Neural cell (in vitro differentiated cells): ENCODE measurements around the gene NCKIPSD. TPM values are rescaled to one million over a fixed set of nuclear protein-coding genes. Genes with fewer than 3 reads are reported as not detected.
"Not testable (repeated sequence)": the region's sequence is repeated elsewhere in the genome, so short reads cannot be mapped to it uniquely, and the experiment has no call there.

Experiments
- H2AFZ ChIP-seq: fragments of 200-600, 300-800 bp; sonication (generic), shearing (Covaris generic); 2 replicates; pipeline ENCODE4 v1.6.0; 2014; ENCODE audit warnings: low read depth, mild to moderate bottlenecking, antibody characterized with exemption, low read length, moderate library complexity
- H3F3A ChIP-seq: fragments of 200-600 bp; shearing (Covaris generic); 2 replicates; pipeline ENCODE4 v1.6.1; 2016; ENCODE audit warnings: mild to moderate bottlenecking, moderate library complexity, mixed read lengths, antibody characterized with exemption, low read length; ENCODE audit not compliant: insufficient read depth, poor library complexity, severe bottlenecking
- H3K27ac ChIP-seq: fragments of 200-600, 300-800 bp; sonication (generic), shearing (Covaris generic); 2 replicates; pipeline ENCODE4 v1.5.1; 2014; ENCODE audit warnings: mild to moderate bottlenecking, low read length, moderate library complexity
- H3K27me3 ChIP-seq: fragments of 300-800, 200-600 bp; sonication (generic), shearing (Covaris generic); 2 replicates; pipeline ENCODE4 v1.6.0; 2014; ENCODE audit warnings: mild to moderate bottlenecking, low read depth, low read length, moderate library complexity; ENCODE audit not compliant: insufficient read depth
- H3K36me3 ChIP-seq: fragments of 300-800, 200-600 bp; sonication (generic), shearing (Covaris generic); 2 replicates; pipeline ENCODE4 v1.5.1; 2014; ENCODE audit warnings: mild to moderate bottlenecking, antibody characterized with exemption, low read length, moderate library complexity; ENCODE audit not compliant: insufficient read depth
- H3K4me2 ChIP-seq: fragments of 300-800, 200-600 bp; sonication (generic), shearing (Covaris generic); 2 replicates; pipeline ENCODE4 v1.6.0; 2014; ENCODE audit warnings: mild to moderate bottlenecking, low read length
- H3K4me3 ChIP-seq: fragments of 300-800, 200-600 bp; sonication (generic), shearing (Covaris generic); 2 replicates; pipeline ENCODE4 v1.5.1; 2014; ENCODE audit warnings: mild to moderate bottlenecking, low read length, moderate library complexity
- H3K79me2 ChIP-seq: fragments of 200-600 bp; shearing (Covaris generic); replicated peaks from 2 replicates; pipeline ENCODE4 v1.6.0; 2014; ENCODE audit warnings: mild to moderate bottlenecking, low read length, moderate library complexity; ENCODE audit not compliant: insufficient read depth
- H3K9ac ChIP-seq: fragments of 300-800, 200-600 bp; sonication (generic), shearing (Covaris generic); 2 replicates; pipeline ENCODE4 v1.6.1; 2016; ENCODE audit warnings: mild to moderate bottlenecking, low read length, mixed read lengths
- H3K9me2 ChIP-seq: fragments of 200-600 bp; shearing (Covaris generic); 2 replicates; pipeline ENCODE4 v1.6.1; 2016; ENCODE audit warnings: mild to moderate bottlenecking, low read length, mixed read lengths; ENCODE audit not compliant: insufficient read depth
- H3K9me3 ChIP-seq: fragments of 200-600, 300-800 bp; sonication (generic), shearing (Covaris generic); 2 replicates; pipeline ENCODE4 v1.6.1; 2016; ENCODE audit warnings: mild to moderate bottlenecking, mixed run types, low read length, moderate library complexity, mixed read lengths
- H4K20me1 ChIP-seq: fragments of 200-600 bp; shearing (Covaris generic); 2 replicates; pipeline ENCODE4 v1.6.1; 2016; ENCODE audit warnings: mild to moderate bottlenecking, mixed run types; ENCODE audit not compliant: insufficient read depth
- CTCF ChIP-seq: fragments of 450-650 bp; IDR thresholded peaks from 2 replicates; pipeline ENCODE4 v1.5.1; 2014; ENCODE audit warnings: antibody characterized with exemption, mild to moderate bottlenecking, moderate library complexity; ENCODE audit not compliant: poor library complexity, severe bottlenecking
- EP300 ChIP-seq: fragments of 450-650 bp; conservative IDR thresholded peaks from 2 replicates; pipeline ENCODE4 v1.6.1; 2014; ENCODE audit warnings: antibody characterized with exemption, mild to moderate bottlenecking, moderate library complexity; ENCODE audit not compliant: poor library complexity, severe bottlenecking
- EZH2 ChIP-seq: fragments of 200-600, 300-800 bp; shearing (Covaris generic), sonication (generic); IDR thresholded peaks from 2 replicates; pipeline ENCODE4 v1.6.1; 2014; ENCODE audit warnings: antibody characterized with exemption, low read length, borderline replicate concordance, mild to moderate bottlenecking; ENCODE audit not compliant: insufficient read depth, poor library complexity, severe bottlenecking
- MXI1 ChIP-seq: fragments of 450-650 bp; conservative IDR thresholded peaks from 2 replicates; pipeline ENCODE4 v1.6.1; 2014; ENCODE audit warnings: antibody characterized with exemption, mild to moderate bottlenecking; ENCODE audit not compliant: poor library complexity, severe bottlenecking
- POLR2AphosphoS5 ChIP-seq: IDR thresholded peaks from 2 replicates; pipeline ENCODE4 v1.6.1; 2012
- RAD21 ChIP-seq: fragments of 450-650 bp; conservative IDR thresholded peaks from 2 replicates; pipeline ENCODE4 v1.6.1; 2014; ENCODE audit warnings: antibody characterized with exemption, mild to moderate bottlenecking, moderate library complexity
- REST ChIP-seq: IDR thresholded peaks from 2 replicates; pipeline ENCODE4 v1.6.1; 2012; ENCODE audit warnings: borderline replicate concordance
- SMC3 ChIP-seq: fragments of 450-650 bp; conservative IDR thresholded peaks from 2 replicates; pipeline ENCODE4 v1.6.1; 2014; ENCODE audit warnings: antibody characterized with exemption, mild to moderate bottlenecking, moderate library complexity; ENCODE audit not compliant: poor library complexity
- TAF1 ChIP-seq: IDR thresholded peaks from 2 replicates; pipeline ENCODE4 v1.6.1; 2012; ENCODE audit warnings: low read depth
- polyA plus RNA-seq: library from polyadenylated mRNA; depleted of rRNA; stranded (reverse); fragments of >200 nt; gene quantifications from 2 replicates; pipeline ENCODE4 v1.2.3, GENCODE V29; 2014

Gene NCKIPSD
- polyA plus RNA-seq, 1 donor from 2014 or later, result 19.0 TPM

DNA sequence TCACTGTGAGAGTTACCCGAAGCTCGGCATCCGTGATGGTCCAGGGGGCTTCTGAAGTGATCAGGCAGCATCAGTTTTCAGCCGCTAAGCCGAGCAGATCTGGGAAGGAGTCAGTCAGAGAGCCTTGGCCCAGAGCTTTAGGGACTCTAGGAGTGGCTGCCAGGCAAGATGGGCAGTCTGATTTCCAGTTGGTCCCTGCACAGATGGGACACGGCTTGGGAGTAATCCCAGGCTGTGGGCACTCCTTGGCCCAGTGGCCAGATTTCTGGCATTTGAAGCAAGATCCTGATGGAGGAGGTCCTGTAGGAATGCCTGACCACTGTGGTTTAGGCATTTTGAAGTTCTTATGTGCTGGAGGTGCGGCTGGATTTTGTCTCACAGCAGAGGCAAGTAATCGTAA lies 41.8 kb upstream of the NCKIPSD start:
- Histone ChIP-seq H3K9me3 (no peaks in the 10 kb centered on the region), H3K27me3 (no peaks in the 10 kb centered on the region), H3K9me2 (no peaks in the 10 kb centered on the region), H4K20me1 (no peaks in the 10 kb centered on the region), H3K9ac (no peak overlapping the region), H2AFZ (no peak overlapping the region), H3K79me2 (no peaks in the 10 kb centered on the region), H3K4me3 (no peak overlapping the region), H3F3A (no peaks in the 10 kb centered on the region), H3K27ac (no peak overlapping the region), H3K4me2 (no peak overlapping the region), H3K36me3 (no peaks in the 10 kb centered on the region)
- no peak for TF ChIP-seq EZH2
- no peak for TF ChIP-seq MXI1
- no peak for TF ChIP-seq SMC3
- TF ChIP-seq POLR2AphosphoS5, result no peak
- no peak for TF ChIP-seq CTCF
- no peak for TF ChIP-seq EP300

GRCh38 chr3:48725185-48725855 lies 39.6 kb upstream of the NCKIPSD start:
- not testable (repeated sequence) for H3K36me3 ChIP-seq

GRCh38 chr3:48723725-48724124 lies 38.0 kb upstream of the NCKIPSD start:
- Histone ChIP-seq H3K36me3 (no peaks in the 10 kb centered on the region), H3K79me2 (no peaks in the 10 kb centered on the region), H3K9ac (no peak overlapping the region), H3K27me3 (no peaks in the 10 kb centered on the region), H3K4me3 (no peak overlapping the region), H3K9me3 (no peaks in the 10 kb centered on the region), H3K9me2 (no peaks in the 10 kb centered on the region), H3K4me2 (no peak overlapping the region), H3F3A (no peaks in the 10 kb centered on the region), H3K27ac (no peak overlapping the region), H4K20me1 (no peaks in the 10 kb centered on the region), H2AFZ (no peak overlapping the region)
- no peak for TF ChIP-seq RAD21
- no peak for TF ChIP-seq CTCF
- TF ChIP-seq POLR2AphosphoS5, result no peak
- TF ChIP-seq EZH2, result no peak
- TF ChIP-seq MXI1, result no peak
- no peak for TF ChIP-seq EP300
- no peak for TF ChIP-seq TAF1
- TF ChIP-seq SMC3, result no peak
- no peak for TF ChIP-seq REST

More at GRCh38 chr3:48725185-48725855, 39.6 kb upstream of the NCKIPSD start:
- not testable (repeated sequence) for H3K9ac ChIP-seq, H3K9me2 ChIP-seq, H3F3A ChIP-seq, H2AFZ ChIP-seq, H3K27ac ChIP-seq, H3K4me2 ChIP-seq, H4K20me1 ChIP-seq, H3K79me2 ChIP-seq, H3K27me3 ChIP-seq, H3K4me3 ChIP-seq, H3K9me3 ChIP-seq

DNA sequence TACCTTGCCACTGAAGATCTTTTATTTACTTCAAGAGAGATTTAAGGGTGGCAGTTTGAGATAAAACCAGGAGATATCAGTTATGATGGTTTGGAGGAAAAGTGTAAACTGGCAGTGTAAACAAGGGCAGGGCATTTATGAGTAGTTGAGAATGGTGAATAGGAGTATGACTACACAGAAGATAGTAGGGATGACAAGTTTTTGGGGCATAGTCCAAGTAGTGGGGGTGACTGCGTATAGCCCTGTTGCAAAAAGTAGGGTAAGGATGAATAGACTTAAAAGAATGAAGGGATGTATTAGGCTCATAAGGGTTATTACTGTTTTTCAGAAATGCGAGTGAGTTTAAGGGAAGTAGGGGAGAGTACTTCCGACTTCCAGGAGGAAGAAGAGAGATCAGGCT lies 37.6 kb upstream of the NCKIPSD start:
- not testable (repeated sequence) for H3K9me3 ChIP-seq, H4K20me1 ChIP-seq, H3K27me3 ChIP-seq, H3K36me3 ChIP-seq, H3K4me2 ChIP-seq, H3K79me2 ChIP-seq, H3K27ac ChIP-seq, H3K9ac ChIP-seq, H3K4me3 ChIP-seq, H3K9me2 ChIP-seq, H2AFZ ChIP-seq, H3F3A ChIP-seq
